HepG2 (cell line): ENCODE data around the gene M1AP. TPM values are rescaled to one million over a fixed set of nuclear protein-coding genes. Genes with fewer than 3 reads are reported as not detected.

Source experiments
- ATAC-seq: fragments of 200-7000 bp; cut with Tn5 transposase; 3 replicates; pipeline ENCODE4 v1.9.1; 2020; ENCODE audit warnings: mild to moderate bottlenecking, moderate library complexity
- BruUV-seq: library from RNA; stranded (reverse); fragments of 400-500 nt; replicated peaks from 2 replicates; lab custom pipeline; 2021; lab: Mats Ljungman, UMichigan
- CTCF ChIA-PET: fragments of 300-600 bp; formaldehyde crosslinking; extraction: SDS; loops from one replicate; lab custom pipeline; 2021; ENCODE audit warnings: low total read pairs, inconsistent platforms, low intra/inter-chr PET ratio; lab: Yijun Ruan, JAX
- POLR2A ChIA-PET: fragments of 350-600 bp; sonication (Branson Sonifier 250); formaldehyde crosslinking; loops from one replicate; lab custom pipeline; 2020; ENCODE audit warnings: antibody characterized with exemption, inconsistent platforms; lab: Yijun Ruan, JAX
- DNase-seq: peaks from one replicate; pipeline ENCODE4 v3.0.0-alpha.2; 2015; ENCODE audit warnings: low spot score
- FAIRE-seq: peaks from 3 replicates; lab custom pipeline; 2011; peaks lifted over from hg19 to GRCh38; lab: Jason Lieb, UNC
- H2AFZ ChIP-seq: one replicate; pipeline ENCODE4 v1.6.1; 2011; ENCODE audit warnings: low read length, inconsistent platforms
- H3K27ac ChIP-seq: fragments of 300-600 bp; 3 replicates; pipeline ENCODE4 v1.8.0; 2011; ENCODE audit warnings: mixed run types, mild to moderate bottlenecking, mixed read lengths, low read length, inconsistent platforms; ENCODE audit not compliant: insufficient read depth; ENCODE audit errors: extremely low read length
- H3K27me3 ChIP-seq, 2 experiments: fragments of 200-600 bp in 1 of 2; 2 replicates in 1 of 2; 3 replicates in 1 of 2; pipeline versions ENCODE4 v1.6.0 to v1.8.0; 2011; ENCODE audit warnings: low read length in 2 of 2, mild to moderate bottlenecking in 2 of 2, moderate library complexity in 2 of 2, inconsistent platforms in 1 of 2; ENCODE audit not compliant: insufficient read depth in 2 of 2, control insufficient read depth in 1 of 2
- H3K36me3 ChIP-seq, 2 experiments: fragments of 200-600 bp in 1 of 2; replicated peaks in 1 of 2; 2 replicates in 1 of 2; 3 replicates in 1 of 2; pipeline versions ENCODE4 v1.5.1 to v1.8.0; 2011; ENCODE audit warnings: low read length in 2 of 2, inconsistent platforms in 1 of 2; ENCODE audit not compliant: insufficient read depth in 2 of 2, control insufficient read depth in 1 of 2
- H3K4me1 ChIP-seq: 2 replicates; pipeline ENCODE4 v1.5.1; 2012; ENCODE audit warnings: low read length, inconsistent platforms; ENCODE audit not compliant: insufficient read depth
- H3K4me2 ChIP-seq: 2 replicates; pipeline ENCODE4 v1.6.0; 2011; ENCODE audit warnings: low read depth, low read length, inconsistent platforms
- H3K4me3 ChIP-seq, 3 experiments: fragments of 200-600 bp in 1 of 3; sonication (generic), shearing (Covaris generic) in 1 of 3; replicated peaks in 1 of 3; 2 replicates each; pipeline ENCODE4 v1.5.1; 2011 to 2016; ENCODE audit warnings: low read length in 3 of 3, inconsistent platforms in 2 of 3, low read depth in 2 of 3, mild to moderate bottlenecking in 2 of 3, control low read depth in 1 of 3, mixed read lengths in 1 of 3; ENCODE audit not compliant: insufficient read depth in 1 of 3
- H3K79me2 ChIP-seq: one replicate; pipeline ENCODE4 v1.6.1; 2011; ENCODE audit warnings: low read length, inconsistent platforms; ENCODE audit not compliant: insufficient read depth
- H3K9ac ChIP-seq: 2 replicates; pipeline ENCODE4 v1.6.0; 2011; ENCODE audit warnings: mild to moderate bottlenecking, low read depth, low read length, inconsistent platforms; ENCODE audit not compliant: insufficient read depth
- H3K9me3 ChIP-seq: 2 replicates; pipeline ENCODE4 v1.5.1; 2012; ENCODE audit warnings: mild to moderate bottlenecking, low read length
- H4K20me1 ChIP-seq: 2 replicates; pipeline ENCODE4 v1.6.0; 2011; ENCODE audit warnings: inconsistent platforms, mild to moderate bottlenecking, low read length, moderate library complexity; ENCODE audit not compliant: insufficient read depth
- IKZF1 ChIP-seq: fragments of 450-650 bp; IDR thresholded peaks from 2 replicates; pipeline ENCODE4 v1.7.1; 2016
- NFYB ChIP-seq: sonication (generic); formaldehyde crosslinking; IDR thresholded peaks from 2 replicates; pipeline ENCODE4 v1.4.0; 2020; ENCODE audit warnings: missing genetic modification reagents
- NFYC ChIP-seq: IDR thresholded peaks from 2 replicates; pipeline ENCODE4 v1.6.1; 2016; ENCODE audit warnings: missing genetic modification reagents, missing compliant biosample characterization
- STAT5B ChIP-seq: sonication (generic); formaldehyde crosslinking; IDR thresholded peaks from 2 replicates; pipeline ENCODE4 v1.4.0; 2020; ENCODE audit warnings: missing genetic modification reagents
- ZNF326 ChIP-seq: sonication (generic); formaldehyde crosslinking; IDR thresholded peaks from 2 replicates; pipeline ENCODE4 v1.4.0; 2020; ENCODE audit warnings: missing genetic modification reagents, borderline replicate concordance
- ZNF598 ChIP-seq: sonication (generic); formaldehyde crosslinking; IDR thresholded peaks from 2 replicates; pipeline ENCODE4 v1.5.1; 2020; ENCODE audit warnings: mild to moderate bottlenecking, missing genetic modification reagents, borderline replicate concordance
- whole genome bisulfite sequencing: methylation state at CpG from one replicate; pipeline ENCODE4 v1.1.6; 2017; ENCODE audit warnings: low lambda C conversion rate; 5-methylcytosine and 5-hydroxymethylcytosine counted together
- in situ Hi-C: cut with HindIII; loops from 2 replicates; pipeline ENCODE4 v1.10.0; 2017; ENCODE audit warnings: low pct_unique_long_range_greater_than_20kb; ENCODE audit not compliant: extremely low pct_ligation_motif_present
- intact Hi-C: fragments of 100-400 bp; cut with micrococcal nuclease; formaldehyde crosslinking; loops from one replicate; pipeline ENCODE4 v1.10.0; 2022; ENCODE audit not compliant: unreplicated experiment
- polyA plus RNA-seq, 8 experiments: library from polyadenylated mRNA; depleted of rRNA in 3 of 8; stranded (reverse) in 7 of 8; unstranded in 1 of 8; fragments of >200 nt; fragmentation: Illumina TruSeq in 4 of 8; extraction: Trizol in 4 of 8; gene quantifications; 2 replicates each; pipeline versions ENCODE4 v1.2.1 to v1.2.3, GENCODE V29; 2011 to 2016; ENCODE audit warnings: low read depth in 4 of 8, missing spikeins in 1 of 8, mixed read lengths in 1 of 8; ENCODE audit not compliant: insufficient read depth in 1 of 8
- total RNA-seq, 5 experiments: library from RNA; depleted of rRNA; stranded (reverse); fragments of >200 nt; fragmentation: Illumina TruSeq; extraction: Trizol; gene quantifications; 2 replicates each; pipeline ENCODE4 v1.2.3, GENCODE V29; 2016; ENCODE audit warnings: low read depth in 1 of 5
- TF ChIP-seq, protein P1 (sequence below), 2 experiments: sonication (generic) in 1 of 2; formaldehyde crosslinking in 1 of 2; IDR thresholded peaks; 2 replicates each; pipeline versions ENCODE4 v1.5.1 to v1.6.1; 2011 to 2020; ENCODE audit warnings: borderline replicate concordance in 1 of 2, low read depth in 1 of 2, low read length in 1 of 2, mild to moderate bottlenecking in 1 of 2, missing genetic modification reagents in 1 of 2, moderate library complexity in 1 of 2
- TF ChIP-seq, protein P2 (sequence below): IDR thresholded peaks from 2 replicates; pipeline ENCODE4 v1.4.0; 2020; ENCODE audit warnings: mild to moderate bottlenecking, missing genetic modification reagents

The M1AP gene
- total and polyA plus RNA-seq, 2 of the 13 experiments (the other 11 are each of a cell fraction or from before 2014, with no cell fraction given): not detected

DNA sequence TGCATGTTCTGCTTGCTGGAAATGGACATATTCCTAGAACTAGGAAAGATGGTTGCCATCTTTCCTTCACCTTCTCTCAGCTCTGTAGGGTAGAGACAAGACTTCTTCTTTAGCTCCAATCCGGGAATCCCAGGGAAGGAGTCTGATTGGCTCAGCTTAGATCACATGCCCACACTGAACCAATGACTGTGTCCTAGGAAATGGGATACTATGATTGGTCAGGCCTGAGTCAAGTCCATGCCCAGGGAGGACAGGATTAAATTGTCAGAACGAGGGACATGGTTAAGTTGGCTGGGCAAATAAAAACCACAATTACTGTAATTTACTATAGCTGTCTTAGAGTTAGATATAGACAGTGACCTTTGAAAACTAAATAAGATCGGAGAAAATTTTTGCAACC is 37.3 kb upstream of the M1AP start:
- H3K4me2 ChIP-seq: no peak overlapping the region
- H3K36me3 ChIP-seq: no peaks in the 10 kb centered on the region
- POLR2A ChIA-PET: no interaction called here
- H4K20me1 ChIP-seq: no peaks in the 10 kb centered on the region
- no peak overlapping the region for H2AFZ ChIP-seq
- TF ChIP-seq NFYB (CRISPR knock-in tag) (peak; percentile 36; the same call in 1 of the 2 replicates), NFYC (CRISPR knock-in tag) (peak; percentile 62), ZNF598 (CRISPR knock-in tag) (no peak), STAT5B (CRISPR knock-in tag) (no peak)
- TF ChIP-seq, protein P1, sequence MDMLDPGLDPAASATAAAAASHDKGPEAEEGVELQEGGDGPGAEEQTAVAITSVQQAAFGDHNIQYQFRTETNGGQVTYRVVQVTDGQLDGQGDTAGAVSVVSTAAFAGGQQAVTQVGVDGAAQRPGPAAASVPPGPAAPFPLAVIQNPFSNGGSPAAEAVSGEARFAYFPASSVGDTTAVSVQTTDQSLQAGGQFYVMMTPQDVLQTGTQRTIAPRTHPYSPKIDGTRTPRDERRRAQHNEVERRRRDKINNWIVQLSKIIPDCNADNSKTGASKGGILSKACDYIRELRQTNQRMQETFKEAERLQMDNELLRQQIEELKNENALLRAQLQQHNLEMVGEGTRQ (IDR thresholded peaks at IDR 0.05; ENCODE audit: low read depth, low read length): peak; percentile 17; the same call in 1 of the 2 replicates
- TF ChIP-seq, protein P1 (CRISPR knock-in tag; IDR thresholded peaks at IDR 0.05; ENCODE audit: borderline replicate concordance): no peak; the same call in 1 of the 2 replicates
- intact Hi-C loops (no loop called here), in situ Hi-C loops (no loop called here)
- H3K79me2 ChIP-seq: no peaks in the 10 kb centered on the region
- H3K4me3 ChIP-seq: no peak overlapping the region
- no peak for FAIRE-seq
- CTCF ChIA-PET: no interaction called here
- no peaks in the 10 kb centered on the region for H3K9me3 ChIP-seq
- H3K4me1 ChIP-seq: no peaks in the 10 kb centered on the region
- no peak for ATAC-seq
- H3K27me3 ChIP-seq: 0 out of 5 replicates have a peak, but pooled peaks cover 0 to 4% of the 10 kb centered on the region in 2 experiments
- no TSS peak for BruUV-seq
- 26% methylated on average over 3 of the region's 3 CpGs for WGBS
- no peak for DNase-seq
- H3K27ac ChIP-seq: no peak overlapping the region
- no peak overlapping the region for H3K9ac ChIP-seq

DNA sequence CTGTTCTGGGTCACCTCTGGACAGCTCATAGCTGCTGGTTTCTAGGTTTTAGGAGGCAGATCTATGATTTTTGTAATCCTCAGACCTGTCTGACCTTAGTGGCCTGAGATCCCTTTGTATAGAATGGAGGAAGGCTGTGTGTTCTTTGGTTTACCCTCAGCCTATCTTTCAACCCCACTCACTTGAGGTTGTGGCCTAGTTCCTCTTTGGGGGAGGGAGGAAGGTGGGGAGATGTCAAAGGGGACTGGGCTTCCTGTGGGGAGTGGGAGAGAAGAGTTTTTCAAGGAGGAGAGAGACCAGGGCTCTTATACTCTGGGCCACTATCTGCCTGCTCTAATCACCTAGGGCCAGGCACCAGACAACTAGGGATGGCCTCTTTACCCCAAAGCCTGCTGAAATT is 34.4 kb upstream of the M1AP start:
- FAIRE-seq (no peak), DNase-seq (no peak), ATAC-seq (no peak)
- no peak overlapping the region for H3K27ac ChIP-seq
- no TSS peak for BruUV-seq
- ChIA-PET CTCF (no interaction called here), POLR2A (interaction anchor here (1.8 kb wide), 1 partner anchor 29 kb away, joined by 4 read pairs; the partner anchor contains the start of gene SEMA4F)
- intact Hi-C loops (no loop called here), in situ Hi-C loops (no loop called here)
- 0 out of 5 replicates have a peak, but pooled peaks cover 0 to 4% of the 10 kb centered on the region in 2 experiments for H3K27me3 ChIP-seq
- no peaks in the 10 kb centered on the region for H3K36me3 ChIP-seq
- no peak overlapping the region for H2AFZ ChIP-seq
- no peaks in the 10 kb centered on the region for H3K79me2 ChIP-seq
- no peaks in the 10 kb centered on the region for H4K20me1 ChIP-seq
- H3K9me3 ChIP-seq: no peaks in the 10 kb centered on the region
- no peak overlapping the region for H3K4me2 ChIP-seq
- H3K9ac ChIP-seq: no peak overlapping the region
- no peaks in the 10 kb centered on the region for H3K4me1 ChIP-seq
- no peak for TF ChIP-seq IKZF1
- TF ChIP-seq, protein P2, sequence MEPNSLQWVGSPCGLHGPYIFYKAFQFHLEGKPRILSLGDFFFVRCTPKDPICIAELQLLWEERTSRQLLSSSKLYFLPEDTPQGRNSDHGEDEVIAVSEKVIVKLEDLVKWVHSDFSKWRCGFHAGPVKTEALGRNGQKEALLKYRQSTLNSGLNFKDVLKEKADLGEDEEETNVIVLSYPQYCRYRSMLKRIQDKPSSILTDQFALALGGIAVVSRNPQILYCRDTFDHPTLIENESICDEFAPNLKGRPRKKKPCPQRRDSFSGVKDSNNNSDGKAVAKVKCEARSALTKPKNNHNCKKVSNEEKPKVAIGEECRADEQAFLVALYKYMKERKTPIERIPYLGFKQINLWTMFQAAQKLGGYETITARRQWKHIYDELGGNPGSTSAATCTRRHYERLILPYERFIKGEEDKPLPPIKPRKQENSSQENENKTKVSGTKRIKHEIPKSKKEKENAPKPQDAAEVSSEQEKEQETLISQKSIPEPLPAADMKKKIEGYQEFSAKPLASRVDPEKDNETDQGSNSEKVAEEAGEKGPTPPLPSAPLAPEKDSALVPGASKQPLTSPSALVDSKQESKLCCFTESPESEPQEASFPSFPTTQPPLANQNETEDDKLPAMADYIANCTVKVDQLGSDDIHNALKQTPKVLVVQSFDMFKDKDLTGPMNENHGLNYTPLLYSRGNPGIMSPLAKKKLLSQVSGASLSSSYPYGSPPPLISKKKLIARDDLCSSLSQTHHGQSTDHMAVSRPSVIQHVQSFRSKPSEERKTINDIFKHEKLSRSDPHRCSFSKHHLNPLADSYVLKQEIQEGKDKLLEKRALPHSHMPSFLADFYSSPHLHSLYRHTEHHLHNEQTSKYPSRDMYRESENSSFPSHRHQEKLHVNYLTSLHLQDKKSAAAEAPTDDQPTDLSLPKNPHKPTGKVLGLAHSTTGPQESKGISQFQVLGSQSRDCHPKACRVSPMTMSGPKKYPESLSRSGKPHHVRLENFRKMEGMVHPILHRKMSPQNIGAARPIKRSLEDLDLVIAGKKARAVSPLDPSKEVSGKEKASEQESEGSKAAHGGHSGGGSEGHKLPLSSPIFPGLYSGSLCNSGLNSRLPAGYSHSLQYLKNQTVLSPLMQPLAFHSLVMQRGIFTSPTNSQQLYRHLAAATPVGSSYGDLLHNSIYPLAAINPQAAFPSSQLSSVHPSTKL (CRISPR knock-in tag): no peak
- TF ChIP-seq ZNF326: no peak
- no peak overlapping the region for H3K4me3 ChIP-seq
